ENCODE measurements around the gene AIMP2.

DNA sequence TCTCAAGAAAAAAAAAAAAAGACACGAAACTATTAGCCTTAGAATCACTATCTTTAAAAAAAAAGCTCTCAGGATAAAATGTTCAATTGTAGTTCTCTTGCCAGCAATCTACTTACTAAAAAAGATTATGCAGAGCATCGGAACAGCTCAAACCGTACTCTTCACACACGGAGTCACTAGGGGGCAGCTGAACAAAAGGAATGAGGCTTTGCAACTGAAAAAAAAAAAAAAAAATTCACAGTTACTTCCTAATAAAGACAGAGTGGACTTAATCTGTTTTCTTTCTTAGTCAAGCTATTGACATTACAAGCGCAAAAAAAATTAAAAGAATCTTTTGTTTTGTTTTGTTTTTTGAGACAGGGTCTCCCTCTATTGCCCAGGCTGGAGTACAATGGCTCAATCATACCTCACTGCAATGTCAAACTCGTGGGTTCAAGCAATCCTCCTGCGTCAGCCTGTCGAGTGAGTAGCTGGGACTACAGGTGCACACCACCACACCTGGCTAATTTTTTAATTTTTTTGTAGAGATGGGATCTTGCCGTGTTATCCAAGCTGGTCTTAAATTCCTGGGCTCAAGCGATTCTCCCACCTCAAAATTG, 11.8 kb upstream of the AIMP2 start:
- no peak for TF ChIP-seq YY1 (IDR thresholded peaks at IDR 0.05; ENCODE audit: insufficient read depth, insufficient read length)
- TF ChIP-seq ZNF274 (IDR thresholded peaks at IDR 0.05; ENCODE audit: low read depth, low read length), result no peak
